ENCODE results near the gene ZP4.

Gene ZP4

DNA sequence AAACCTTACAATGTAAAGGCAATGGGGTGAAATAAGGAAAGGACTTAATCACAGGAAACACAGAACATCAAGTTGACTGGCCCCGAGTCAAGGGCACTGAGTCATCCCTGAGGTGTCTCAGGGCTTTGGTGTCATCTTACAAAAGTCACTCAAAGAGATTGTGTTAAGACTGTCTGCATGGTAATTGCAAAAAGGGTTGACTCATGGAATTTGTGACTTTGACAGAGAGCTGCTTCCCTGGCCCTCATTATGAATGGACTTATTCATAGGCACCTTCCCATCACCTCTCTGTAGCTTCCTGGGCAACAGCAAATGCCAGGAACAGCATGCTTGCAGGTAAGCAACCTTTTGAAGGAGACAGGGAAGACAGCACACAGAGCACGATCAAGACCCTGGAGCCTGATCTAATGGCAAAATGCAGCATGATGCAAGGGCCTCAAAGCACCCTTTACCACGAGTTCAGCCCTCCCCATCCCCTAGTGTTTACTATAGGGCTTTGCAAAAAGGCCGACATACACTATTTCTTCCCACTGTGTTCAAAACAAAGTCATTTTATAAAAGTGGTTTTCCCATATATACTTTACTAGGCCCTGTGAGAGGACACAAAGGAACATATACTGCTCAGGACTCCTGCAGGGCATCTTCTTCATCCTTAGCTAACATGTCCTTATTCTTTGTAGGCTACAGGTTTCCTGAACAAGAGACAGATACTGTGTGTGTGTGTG is 17.1 kb downstream of the ZP4 start:
- TF ChIP-seq CREB1 (IDR thresholded peaks at IDR 0.05; ENCODE audit: low read depth) (no peak), TCF12 (IDR thresholded peaks at IDR 0.05; ENCODE audit: low read depth) (peak; percentile 92), NFIC (IDR thresholded peaks at IDR 0.05) (peak; percentile 88), RAD21 (IDR thresholded peaks at IDR 0.05; ENCODE audit: low read depth) (0 out of 2 replicates have a peak, but pooled peaks have one; percentile 8), EP300 (IDR thresholded peaks at IDR 0.05; ENCODE audit: borderline replicate concordance) (peak; percentile 96), TEAD4 (IDR thresholded peaks at IDR 0.05) (peak; percentile 83), FOXM1 (IDR thresholded peaks at IDR 0.05; ENCODE audit: borderline replicate concordance, low read depth) (peak; percentile 83), EGR1 (IDR thresholded peaks at IDR 0.05) (no peak)
- TF ChIP-seq, protein P1, sequence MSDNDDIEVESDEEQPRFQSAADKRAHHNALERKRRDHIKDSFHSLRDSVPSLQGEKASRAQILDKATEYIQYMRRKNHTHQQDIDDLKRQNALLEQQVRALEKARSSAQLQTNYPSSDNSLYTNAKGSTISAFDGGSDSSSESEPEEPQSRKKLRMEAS (IDR thresholded peaks at IDR 0.05) = peak; percentile 65
- TF ChIP-seq, protein P2, sequence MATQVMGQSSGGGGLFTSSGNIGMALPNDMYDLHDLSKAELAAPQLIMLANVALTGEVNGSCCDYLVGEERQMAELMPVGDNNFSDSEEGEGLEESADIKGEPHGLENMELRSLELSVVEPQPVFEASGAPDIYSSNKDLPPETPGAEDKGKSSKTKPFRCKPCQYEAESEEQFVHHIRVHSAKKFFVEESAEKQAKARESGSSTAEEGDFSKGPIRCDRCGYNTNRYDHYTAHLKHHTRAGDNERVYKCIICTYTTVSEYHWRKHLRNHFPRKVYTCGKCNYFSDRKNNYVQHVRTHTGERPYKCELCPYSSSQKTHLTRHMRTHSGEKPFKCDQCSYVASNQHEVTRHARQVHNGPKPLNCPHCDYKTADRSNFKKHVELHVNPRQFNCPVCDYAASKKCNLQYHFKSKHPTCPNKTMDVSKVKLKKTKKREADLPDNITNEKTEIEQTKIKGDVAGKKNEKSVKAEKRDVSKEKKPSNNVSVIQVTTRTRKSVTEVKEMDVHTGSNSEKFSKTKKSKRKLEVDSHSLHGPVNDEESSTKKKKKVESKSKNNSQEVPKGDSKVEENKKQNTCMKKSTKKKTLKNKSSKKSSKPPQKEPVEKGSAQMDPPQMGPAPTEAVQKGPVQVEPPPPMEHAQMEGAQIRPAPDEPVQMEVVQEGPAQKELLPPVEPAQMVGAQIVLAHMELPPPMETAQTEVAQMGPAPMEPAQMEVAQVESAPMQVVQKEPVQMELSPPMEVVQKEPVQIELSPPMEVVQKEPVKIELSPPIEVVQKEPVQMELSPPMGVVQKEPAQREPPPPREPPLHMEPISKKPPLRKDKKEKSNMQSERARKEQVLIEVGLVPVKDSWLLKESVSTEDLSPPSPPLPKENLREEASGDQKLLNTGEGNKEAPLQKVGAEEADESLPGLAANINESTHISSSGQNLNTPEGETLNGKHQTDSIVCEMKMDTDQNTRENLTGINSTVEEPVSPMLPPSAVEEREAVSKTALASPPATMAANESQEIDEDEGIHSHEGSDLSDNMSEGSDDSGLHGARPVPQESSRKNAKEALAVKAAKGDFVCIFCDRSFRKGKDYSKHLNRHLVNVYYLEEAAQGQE (IDR thresholded peaks at IDR 0.05; ENCODE audit: low read depth) = no peak

DNA sequence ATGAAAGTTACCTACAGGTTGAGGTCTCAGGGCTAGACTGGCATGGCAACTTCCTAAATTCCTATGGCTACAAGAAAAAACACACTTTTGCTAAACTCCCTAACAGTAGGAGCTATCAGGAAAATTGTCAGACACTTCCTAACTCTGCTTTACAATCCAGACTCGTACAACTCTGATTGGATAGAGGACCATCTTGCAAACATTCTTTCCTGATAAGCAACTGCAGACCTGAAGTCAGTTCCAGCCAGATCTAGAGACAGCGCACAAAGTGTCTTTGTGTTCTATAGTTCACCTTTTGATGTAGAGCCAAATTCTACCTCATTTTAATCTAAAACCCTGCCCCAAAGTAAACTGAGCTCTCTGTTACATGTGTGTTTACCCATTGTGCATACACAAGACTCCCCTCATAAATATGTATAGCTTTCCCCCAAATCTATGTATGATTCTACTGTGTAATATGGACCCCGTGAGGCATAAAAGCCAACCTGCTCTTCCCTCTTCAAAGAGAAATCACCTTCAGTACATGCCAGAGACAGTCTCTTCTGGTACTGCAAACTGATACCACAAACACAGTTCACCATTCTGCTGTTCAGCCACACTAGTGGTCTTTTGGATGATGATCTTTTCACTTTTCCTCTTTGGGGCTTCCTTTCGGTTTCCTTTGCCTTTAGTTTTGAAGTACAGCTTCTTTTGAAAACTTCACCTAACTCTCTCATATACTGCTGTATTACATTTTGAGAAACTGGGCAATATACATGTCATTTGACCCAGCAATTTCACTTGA is 21.7 kb downstream of the ZP4 start:
- TF ChIP-seq TAF1 (IDR thresholded peaks at IDR 0.05; ENCODE audit: low read depth) (no peak), RAD21 (IDR thresholded peaks at IDR 0.05; ENCODE audit: low read depth) (no peak), CEBPB (IDR thresholded peaks at IDR 0.05) (no peak), FOXM1 (IDR thresholded peaks at IDR 0.05; ENCODE audit: borderline replicate concordance, low read depth) (no peak), ZBTB7A (IDR thresholded peaks at IDR 0.05; ENCODE audit: low read depth) (no peak), TCF12 (IDR thresholded peaks at IDR 0.05; ENCODE audit: low read depth) (no peak), TEAD4 (IDR thresholded peaks at IDR 0.05) (no peak), YY1 (IDR thresholded peaks at IDR 0.05; ENCODE audit: low read depth) (no peak), EGR1 (IDR thresholded peaks at IDR 0.05) (no peak), NFIC (IDR thresholded peaks at IDR 0.05) (no peak), CREB1 (IDR thresholded peaks at IDR 0.05; ENCODE audit: low read depth) (no peak), EP300 (IDR thresholded peaks at IDR 0.05; ENCODE audit: borderline replicate concordance) (no peak)
- TF ChIP-seq, protein P2 (IDR thresholded peaks at IDR 0.05; ENCODE audit: low read depth) = no peak
- TF ChIP-seq, protein P1 (IDR thresholded peaks at IDR 0.05) = no peak
- TF ChIP-seq, protein P3, sequence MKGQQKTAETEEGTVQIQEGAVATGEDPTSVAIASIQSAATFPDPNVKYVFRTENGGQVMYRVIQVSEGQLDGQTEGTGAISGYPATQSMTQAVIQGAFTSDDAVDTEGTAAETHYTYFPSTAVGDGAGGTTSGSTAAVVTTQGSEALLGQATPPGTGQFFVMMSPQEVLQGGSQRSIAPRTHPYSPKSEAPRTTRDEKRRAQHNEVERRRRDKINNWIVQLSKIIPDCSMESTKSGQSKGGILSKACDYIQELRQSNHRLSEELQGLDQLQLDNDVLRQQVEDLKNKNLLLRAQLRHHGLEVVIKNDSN (IDR thresholded peaks at IDR 0.05) = no peak

DNA sequence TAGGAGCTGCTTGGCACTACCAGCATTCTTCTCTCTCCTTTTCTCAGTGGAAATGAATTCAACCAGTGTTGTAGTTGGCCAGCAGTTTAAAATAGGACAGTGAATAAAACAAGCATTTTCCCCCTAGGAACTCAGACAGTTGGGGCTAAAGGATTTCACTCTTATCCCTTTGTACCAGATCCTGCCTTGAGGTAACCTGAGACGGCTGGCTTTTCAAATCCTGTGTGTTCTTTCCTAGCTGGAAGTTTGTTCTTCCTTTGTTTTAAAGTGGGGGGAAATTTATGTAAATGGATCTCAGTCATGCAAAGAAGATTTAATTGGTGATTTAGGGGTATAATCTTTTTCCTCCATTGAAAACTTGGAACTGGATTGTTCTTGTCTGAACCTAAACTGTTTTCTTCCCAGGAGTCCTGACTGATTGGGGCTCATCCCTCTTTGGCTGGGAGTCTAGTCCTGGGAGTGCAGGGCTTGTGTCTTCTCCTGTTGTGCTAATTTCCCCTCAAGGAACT is 23.3 kb downstream of the ZP4 start:
- TF ChIP-seq EGR1 (IDR thresholded peaks at IDR 0.05) (no peak), EP300 (IDR thresholded peaks at IDR 0.05; ENCODE audit: borderline replicate concordance) (peak; percentile 25; the same call in 1 of the 2 replicates)

DNA sequence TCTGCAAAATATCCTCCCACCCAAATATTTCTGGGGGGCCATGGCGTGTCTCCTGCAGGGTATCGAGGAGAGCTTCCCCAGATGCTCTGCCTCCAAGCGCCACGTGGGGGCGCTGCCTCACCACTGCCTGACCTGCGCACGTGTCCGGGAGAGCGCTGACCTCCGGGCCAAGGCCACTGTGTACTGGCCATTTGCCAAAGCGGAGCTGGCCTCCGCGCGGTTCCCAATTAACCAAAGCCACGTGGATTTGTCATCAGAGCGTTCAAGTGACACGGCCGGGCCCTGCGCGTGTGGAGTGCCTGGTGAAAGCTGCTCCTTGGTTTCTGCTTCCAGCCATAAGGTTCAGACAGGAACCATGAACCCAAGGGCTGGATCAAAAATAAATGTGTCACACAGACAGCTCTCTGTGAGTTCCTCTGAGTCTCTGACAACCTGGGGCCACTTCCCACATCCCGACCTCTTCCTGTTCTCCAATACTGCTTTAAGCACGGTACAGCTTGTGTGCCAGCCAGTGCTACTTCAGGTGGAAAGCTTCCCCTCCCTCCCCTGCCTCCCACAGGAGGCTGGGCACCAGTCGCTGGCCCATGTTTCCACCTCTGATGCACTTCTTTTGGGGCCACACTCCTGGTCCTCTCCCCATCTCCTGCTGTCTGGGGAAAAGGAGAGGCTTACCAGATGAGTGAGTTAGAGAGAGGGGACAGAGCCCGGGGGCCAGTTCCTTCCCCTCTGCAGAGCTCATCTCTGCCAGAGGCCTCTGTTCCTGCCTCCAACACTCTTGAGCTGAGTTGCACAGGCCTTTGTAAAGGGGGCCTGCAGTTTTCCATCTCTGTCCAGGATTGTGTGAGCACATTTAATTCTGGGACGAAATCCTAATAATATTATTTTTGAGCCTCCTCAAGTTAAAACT is 26.1 kb downstream of the ZP4 start:
- TF ChIP-seq YY1 (IDR thresholded peaks at IDR 0.05; ENCODE audit: low read depth) (no peak), TEAD4 (IDR thresholded peaks at IDR 0.05) (no peak), RAD21 (IDR thresholded peaks at IDR 0.05; ENCODE audit: low read depth) (peak; percentile 96), TCF12 (IDR thresholded peaks at IDR 0.05; ENCODE audit: low read depth) (no peak), TAF1 (IDR thresholded peaks at IDR 0.05; ENCODE audit: low read depth) (no peak), EGR1 (IDR thresholded peaks at IDR 0.05) (no peak), EP300 (IDR thresholded peaks at IDR 0.05; ENCODE audit: borderline replicate concordance) (no peak; the same call in 1 of the 2 replicates), FOXM1 (IDR thresholded peaks at IDR 0.05; ENCODE audit: borderline replicate concordance, low read depth) (no peak), CEBPB (IDR thresholded peaks at IDR 0.05) (no peak), NFIC (IDR thresholded peaks at IDR 0.05) (peak; percentile 94), ZBTB7A (IDR thresholded peaks at IDR 0.05; ENCODE audit: low read depth) (no peak), CREB1 (IDR thresholded peaks at IDR 0.05; ENCODE audit: low read depth) (no peak)
- TF ChIP-seq, protein P3 (IDR thresholded peaks at IDR 0.05) = peak; percentile 84
- TF ChIP-seq, protein P1 (IDR thresholded peaks at IDR 0.05) = peak; percentile 99
- TF ChIP-seq, protein P2 (IDR thresholded peaks at IDR 0.05; ENCODE audit: low read depth) = no peak
